Measurements from ENCODE around the gene KIF26B.

Gene KIF26B

DNA sequence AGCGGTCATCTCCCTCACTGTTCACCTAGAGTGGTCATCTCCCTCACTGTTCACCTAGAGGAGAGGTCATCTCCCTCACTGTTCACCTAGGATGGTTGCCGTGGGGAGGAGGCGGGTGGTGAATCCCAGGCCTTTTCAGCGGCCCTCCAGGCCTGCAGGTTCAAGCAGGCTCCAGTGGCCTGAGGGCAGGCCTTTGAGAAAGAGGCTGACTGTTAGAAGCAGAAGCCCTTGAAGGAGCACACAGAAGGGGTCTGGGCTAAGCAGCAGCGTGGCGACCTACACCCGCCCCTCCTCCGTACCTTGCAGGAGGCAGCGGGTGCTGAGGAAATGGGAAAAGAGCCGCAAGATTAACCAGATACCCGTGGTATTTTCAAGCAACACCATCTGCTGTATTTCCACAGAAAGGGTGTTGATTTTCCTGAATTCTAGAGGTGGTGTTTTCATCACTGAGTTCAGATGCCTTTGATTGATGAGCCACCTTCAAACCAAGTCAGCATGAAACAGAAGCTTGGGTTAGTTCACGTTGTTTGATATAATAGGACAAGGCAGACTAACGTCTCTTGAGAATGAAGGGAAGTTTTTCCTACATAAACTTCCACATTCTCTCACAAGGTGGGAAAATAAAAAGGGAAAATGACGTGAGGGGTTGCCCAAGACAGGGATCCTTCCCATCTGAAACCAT, 289.5 kb downstream of the KIF26B start:
- in situ Hi-C loops (cut with MboI; ENCODE audit: low sequenced_read_pairs) = no loop called here

DNA sequence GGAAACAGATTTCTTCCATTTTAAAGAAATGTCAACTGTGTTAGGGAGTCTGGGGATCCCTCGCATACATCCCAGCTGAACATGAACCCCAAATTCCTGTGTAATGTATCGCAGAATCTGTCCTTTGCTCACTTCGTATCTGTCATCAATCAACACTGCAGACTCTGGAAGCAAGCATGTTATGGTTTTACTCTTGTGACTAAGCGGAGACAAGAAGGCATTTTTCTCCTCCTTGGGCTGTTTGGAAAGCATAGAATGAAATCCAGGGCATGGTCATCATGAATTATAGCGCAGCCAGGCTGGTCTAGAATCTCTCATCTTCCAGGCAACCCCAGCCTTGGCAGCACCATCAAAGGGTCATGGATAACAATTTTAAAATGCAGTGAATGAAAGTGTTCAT, 290.2 kb downstream of the KIF26B start:
- in situ Hi-C loops (cut with MboI; ENCODE audit: low sequenced_read_pairs) = no loop called here

DNA sequence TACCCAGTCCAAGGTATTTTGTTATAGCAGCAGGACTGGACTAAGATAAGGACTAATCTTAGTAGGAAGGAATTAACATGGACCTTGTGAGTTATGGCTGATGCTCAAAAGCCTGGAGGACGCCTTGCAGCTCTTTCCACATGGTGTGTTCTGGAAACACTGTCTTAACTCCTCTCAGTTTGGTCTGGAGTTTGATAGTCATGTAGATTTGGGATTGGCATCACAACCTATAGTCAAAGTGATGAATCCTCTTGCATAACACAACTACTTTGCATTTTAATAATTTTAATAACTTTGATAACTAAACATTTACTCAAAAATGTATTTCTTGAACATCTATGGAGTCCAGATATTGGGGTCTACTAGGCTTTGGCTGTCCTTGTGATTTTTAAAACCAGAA, 293.7 kb downstream of the KIF26B start:
- in situ Hi-C loops (cut with MboI; ENCODE audit: low sequenced_read_pairs) = no loop called here

DNA sequence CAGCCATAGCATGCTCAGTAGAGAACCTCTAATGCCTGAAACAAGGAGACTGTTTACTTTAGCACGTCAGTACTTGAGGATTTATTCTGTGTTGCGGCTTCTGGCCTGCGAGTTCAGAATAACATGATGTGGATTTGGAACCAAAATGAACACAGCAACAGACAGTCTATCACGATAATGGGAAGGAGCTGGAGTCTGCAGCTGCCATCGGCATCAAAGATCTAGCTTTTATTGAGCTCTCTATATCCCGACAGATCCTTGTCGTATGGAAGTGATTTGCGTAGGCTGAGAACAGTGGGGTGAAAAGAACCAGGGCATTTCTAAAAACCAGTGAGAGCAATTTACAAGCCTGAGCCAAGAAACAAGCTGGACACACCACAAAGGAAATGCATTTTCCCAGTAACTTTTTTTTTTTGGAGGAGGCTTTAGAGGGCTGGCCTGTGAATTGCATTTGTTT, 294.2 kb downstream of the KIF26B start:
- in situ Hi-C loops (cut with MboI; ENCODE audit: low sequenced_read_pairs) = no loop called here

DNA sequence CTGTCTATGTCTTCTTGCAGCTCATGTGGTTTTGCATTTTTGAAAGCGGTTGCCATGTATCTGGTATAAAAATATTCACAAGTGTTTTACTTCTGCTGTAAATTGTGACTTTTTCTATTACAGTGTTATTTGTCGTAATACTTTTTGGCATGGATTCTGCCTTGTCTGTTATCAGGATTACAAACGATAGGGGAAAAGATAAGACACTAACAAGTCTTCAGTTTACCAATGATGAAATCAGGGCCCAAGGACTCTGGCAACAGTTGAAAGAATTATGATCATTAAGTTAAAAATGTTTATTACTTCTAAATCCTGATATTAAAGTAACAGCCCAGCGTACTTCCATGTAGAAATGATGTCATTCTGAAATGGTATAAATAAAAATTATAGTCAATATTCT, 298.8 kb downstream of the KIF26B start:
- in situ Hi-C loops (cut with MboI; ENCODE audit: low sequenced_read_pairs) = no loop called here

DNA sequence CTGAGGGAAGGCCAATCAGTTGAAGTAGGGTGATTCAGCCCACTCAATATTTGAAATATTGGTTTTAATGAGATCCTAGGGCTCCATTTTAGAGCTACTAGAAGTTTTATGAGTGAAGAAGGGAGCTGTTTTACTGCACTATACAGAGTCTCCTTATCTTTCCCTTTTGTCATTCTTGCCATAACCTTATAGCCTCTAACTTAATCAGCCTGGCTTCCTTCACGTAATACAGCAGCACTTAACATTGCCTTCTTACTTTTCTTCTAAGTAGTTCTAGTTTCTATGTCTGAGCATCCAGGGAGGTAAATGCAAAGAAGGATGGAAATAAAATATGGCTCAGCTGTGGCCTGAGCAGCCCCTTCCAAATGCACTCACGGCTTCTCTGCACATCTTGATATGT, 299.3 kb downstream of the KIF26B start:
- in situ Hi-C loops (cut with MboI; ENCODE audit: low sequenced_read_pairs) = no loop called here

DNA sequence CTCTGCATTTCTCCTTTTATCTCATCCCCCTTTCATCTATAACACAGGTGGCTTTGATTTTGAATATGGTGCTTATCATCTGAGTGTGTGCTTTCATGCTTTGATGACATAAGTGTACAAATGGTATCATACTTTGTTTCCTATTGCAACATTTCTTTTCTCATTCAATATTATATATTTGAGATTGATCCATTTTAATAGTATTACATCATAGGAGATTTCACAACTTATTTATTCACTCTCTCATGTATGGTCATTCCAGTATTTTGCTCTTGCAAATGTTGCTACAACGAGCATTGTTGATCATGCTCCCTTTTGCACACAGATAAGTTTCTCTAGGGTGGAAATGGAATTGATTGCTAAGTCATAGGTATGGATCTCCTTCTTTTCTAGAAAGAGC, 302.8 kb downstream of the KIF26B start:
- in situ Hi-C loops (cut with MboI; ENCODE audit: low sequenced_read_pairs) = no loop called here

DNA sequence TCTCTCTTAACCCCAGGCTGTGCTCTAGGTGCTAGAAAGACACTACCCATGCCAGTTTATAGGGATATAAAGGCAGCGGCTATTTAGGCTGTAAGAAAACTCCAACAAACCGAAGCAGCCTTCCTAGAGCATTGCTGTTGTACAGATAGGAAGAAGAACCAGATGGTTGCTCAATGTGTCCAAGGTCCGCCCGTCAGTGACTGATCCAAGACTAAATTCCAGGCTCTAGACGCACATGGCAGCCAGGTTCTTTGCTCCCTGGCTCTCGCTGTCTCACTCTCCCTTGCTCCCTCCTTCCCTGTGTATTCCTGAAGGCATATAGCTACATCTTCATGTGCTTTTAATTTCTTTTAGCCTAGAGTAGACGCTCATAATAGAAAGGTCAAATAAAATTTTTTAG, 303.4 kb downstream of the KIF26B start:
- in situ Hi-C loops (cut with MboI; ENCODE audit: low sequenced_read_pairs) = no loop called here

DNA sequence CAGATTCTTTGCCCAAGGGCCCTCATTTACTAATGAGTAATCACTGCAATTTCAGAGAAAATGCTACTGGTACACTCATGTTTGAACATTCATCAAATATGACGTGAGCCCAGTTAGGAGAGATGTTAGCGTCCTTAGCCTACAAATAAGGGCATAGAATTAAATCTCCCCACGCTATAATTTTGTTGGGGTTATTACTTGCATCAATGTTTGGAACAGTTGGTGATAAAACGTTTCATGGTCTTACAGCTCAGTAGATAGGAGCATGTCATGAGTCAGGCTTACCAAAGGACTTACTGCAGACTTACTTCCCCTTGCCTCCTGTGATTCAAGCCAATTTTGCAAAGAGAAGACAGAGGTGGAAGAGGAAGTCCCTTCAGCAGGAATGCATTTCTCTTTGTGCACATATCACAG, 304.0 kb downstream of the KIF26B start:
- in situ Hi-C loops (cut with MboI; ENCODE audit: low sequenced_read_pairs) = no loop called here

DNA sequence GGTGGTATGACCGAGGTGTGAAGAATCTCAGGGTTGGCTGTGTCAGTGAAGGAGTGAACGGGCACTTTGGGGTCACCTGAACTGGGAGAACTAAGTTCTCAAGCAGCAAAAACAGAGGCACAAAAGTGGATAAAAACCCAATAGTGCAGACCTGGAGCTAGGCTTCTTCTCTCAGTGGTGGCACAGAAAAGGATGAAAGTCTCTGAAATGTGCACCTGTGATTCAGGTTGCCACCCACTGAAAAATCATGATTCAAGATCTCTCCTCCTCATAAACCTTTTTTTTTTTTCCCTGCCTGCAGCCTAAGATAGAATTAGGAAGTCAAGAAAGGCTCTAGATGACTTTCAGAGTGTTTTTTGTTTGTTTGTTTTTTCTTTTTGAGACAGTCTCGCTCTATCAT, 304.8 kb downstream of the KIF26B start:
- in situ Hi-C loops (cut with MboI; ENCODE audit: low sequenced_read_pairs) = no loop called here

DNA sequence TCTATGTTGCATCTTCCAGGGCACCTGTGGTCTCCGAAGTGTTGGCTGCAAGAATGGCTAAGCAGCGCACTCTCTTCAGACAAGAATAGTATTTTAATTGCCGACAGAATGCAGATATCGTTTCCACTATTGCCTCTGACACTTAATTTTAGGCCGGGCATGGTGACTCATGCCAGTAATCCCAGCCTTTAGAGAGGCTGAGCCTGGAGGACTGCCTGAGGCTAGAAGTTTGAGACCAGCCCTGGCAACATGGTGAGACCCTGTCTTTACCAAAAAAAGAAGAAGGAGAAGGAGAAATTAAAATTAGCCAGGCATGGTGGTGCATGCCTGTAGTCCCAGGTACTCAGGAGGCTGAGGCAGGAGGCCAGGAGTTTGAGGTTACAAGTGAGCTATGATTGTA, 306.9 kb downstream of the KIF26B start:
- in situ Hi-C loops (cut with MboI; ENCODE audit: low sequenced_read_pairs) = no loop called here

DNA sequence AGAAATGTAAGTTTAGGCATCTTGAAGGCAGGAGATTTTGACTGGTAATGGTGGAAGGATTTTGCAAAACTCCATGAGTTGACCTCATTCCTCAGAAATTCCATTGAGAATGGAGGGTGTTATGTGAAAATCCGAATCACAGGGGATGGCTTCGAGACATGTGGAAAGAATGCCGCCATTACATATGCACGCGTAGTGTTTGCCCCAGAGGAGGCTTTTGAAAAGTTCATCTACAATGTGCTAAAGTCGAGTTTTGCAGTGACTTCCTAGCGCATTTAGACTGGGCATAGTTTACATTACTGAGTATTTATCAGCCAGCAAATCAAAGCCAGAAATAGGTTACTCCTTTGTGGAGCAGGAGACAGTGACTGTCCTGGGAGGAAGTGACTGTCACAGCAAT, 307.4 kb downstream of the KIF26B start:
- in situ Hi-C loops (cut with MboI; ENCODE audit: low sequenced_read_pairs) = no loop called here

DNA sequence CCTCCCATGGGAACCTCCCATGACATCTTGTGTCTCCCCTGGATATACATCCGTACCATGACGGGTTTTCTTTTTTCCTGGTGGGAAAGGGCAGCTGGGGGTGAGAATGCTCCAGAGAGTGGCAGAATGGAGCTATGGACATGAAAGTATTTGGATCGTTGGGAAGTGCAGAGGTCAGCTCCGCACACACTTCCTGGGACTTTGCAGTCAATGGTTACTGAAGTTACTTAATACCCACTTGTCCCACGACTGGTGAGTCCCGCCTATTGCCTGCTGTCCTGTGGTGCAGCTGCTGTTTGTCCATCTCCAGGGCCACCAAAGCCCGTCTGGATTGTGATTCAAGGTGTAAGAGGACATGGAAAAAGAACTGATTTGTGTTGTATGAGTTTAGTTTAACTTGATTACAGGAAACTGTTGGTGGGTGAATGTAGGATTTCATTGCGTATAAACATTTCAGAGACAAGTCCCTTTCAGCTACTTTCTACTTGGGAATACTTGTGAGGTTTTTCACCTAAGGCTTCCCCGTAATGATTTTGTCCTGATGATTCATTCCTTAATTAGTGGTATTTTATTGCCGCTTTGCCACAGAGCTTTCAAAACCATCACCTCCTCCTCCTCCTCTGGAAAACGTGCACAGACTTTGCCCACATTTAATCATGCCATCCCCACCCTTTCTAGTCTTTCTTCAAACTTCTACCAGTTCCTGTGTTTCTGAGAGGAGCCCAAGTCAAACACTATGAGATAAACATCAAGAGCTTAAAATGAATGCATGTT, 308.8 kb downstream of the KIF26B start:
- in situ Hi-C loops (cut with MboI; ENCODE audit: low sequenced_read_pairs) = no loop called here

DNA sequence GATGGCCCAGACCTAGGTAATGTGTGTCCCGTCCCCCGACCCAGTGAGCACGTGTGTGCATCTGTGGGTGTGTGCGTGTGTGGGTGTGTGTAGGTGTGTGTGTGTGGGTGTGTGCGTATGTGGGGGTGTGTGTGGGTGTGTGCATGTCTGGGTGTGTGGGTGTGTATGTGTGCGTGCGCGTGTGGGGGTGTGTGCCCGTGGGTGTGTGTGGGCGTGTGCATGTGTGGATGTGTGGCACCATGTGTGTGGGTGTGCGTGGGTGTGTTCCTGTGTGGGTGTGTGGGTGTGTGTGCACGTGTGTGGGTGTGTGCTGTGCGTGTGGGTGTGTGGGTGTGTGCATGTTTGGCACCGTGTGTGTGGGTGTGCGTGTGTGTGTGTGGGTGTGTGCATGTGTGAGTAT, 309.5 kb downstream of the KIF26B start:
- in situ Hi-C loops (cut with MboI; ENCODE audit: low sequenced_read_pairs) = no loop called here

DNA sequence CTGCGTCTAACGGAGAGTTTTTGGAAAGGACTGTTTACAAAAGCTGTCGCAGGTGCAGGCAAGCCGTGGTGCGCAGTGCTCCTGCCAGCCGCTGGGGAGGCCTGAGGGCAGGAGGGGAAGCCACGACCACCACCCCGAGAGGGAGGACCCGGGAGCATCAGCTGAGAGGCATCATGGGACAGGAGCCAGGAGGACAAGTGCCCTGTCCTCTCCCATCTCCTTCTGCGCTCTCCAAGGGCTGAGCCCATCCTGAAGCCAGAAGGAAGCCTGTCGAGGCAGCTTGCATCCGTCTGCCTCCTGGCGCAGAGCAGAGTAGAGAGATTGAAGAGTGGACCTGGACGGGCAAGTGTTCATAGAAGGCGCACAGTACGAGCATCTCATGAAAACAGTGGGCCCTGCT, 310.9 kb downstream of the KIF26B start:
- in situ Hi-C loops (cut with MboI; ENCODE audit: low sequenced_read_pairs) = no loop called here

DNA sequence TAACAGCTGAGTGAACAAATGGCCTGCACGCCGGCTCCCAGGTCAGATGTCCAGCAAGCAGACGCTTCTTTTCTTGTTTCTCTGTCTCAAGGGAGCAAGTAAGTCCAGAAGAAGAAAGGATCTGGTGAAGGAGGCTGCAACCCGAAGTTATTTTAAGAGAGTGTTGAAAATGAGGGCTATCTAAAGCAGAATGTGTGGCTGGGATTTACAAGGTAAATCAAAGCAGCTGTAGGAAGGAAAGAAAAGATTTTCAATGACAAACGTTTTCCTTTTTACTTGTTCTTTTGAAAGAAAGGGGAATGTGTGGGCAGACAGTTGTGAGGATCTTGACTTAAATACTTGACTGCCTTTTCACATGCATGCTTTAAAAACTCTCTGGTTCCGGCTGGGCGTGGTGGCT, 311.5 kb downstream of the KIF26B start:
- in situ Hi-C loops (cut with MboI; ENCODE audit: low sequenced_read_pairs) = no loop called here

DNA sequence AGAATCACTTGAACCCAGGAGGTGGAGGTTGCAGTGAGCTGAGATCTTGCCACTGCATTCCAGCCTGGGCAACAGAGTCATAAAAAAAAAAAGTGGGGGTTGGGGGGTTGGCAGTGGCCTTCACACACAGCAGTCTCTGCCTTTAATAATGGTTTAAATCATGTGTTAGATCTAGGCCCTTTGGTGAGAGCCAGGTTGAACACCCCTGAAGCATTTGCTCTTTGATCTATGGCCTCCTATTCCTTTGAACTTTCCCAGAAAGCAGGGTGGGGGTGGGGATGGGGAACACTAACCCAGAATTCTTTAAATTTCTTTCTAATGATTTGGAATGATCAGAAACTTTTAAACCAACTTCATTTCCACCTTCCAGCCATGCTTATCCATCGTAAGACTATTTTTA, 313.0 kb downstream of the KIF26B start:
- in situ Hi-C loops (cut with MboI; ENCODE audit: low sequenced_read_pairs) = no loop called here

DNA sequence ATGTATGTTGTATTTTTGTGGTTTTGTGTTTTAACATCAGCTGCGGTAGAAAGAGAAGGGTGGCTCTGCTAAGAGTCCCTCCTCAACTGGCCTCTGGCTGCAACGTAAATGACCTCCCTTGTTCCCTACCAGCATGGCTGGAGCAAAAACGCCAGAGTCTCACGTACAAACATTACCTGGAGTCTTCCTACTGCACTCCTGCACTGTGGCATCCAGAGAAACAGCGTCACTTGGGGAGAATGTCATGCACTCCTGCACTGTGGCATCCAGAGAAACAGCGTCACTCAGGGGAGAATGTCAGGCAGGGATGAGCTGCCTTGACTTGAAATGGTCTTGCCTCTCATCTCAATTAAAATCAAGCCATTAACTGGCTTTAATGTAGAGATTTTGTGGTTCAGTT, 314.2 kb downstream of the KIF26B start:
- in situ Hi-C loops (cut with MboI; ENCODE audit: low sequenced_read_pairs) = no loop called here

DNA sequence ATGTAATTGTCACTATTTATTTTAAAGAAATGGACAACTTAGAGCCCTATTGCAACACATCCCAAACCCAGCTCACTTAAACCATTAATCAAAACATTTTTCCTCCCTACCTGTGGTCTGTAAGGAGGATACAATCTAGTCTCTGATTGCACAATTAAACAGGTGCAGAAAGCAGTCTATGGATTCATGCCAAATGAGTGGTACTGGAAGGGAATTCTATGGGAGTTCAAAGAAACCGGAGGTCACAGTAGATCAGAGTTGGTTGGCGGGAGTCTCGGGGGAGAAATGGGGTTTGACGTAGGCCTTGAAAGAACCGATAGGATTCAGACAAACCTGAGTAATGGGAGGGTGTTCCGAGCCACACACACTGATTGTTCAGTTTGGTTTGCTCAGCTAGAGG, 314.9 kb downstream of the KIF26B start:
- in situ Hi-C loops (cut with MboI; ENCODE audit: low sequenced_read_pairs) = no loop called here

DNA sequence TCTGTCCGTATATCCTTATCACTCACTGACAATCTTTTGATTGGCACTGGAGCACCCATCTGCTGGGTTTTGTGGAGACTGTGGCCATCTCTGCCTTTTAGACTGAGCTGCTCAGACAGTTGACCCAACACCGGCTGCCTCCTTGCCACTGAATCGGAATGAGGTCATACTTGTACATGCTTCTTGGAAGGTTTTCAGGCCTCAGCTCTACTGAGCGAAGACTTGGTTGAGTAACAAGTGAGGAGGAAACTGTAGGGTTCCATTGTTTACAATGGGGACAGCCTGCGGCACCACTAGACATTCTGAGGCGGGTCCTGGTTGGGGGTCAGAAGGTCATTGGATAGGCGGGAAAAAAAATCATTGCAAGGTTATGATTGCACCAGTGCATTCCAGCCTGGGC, 320.3 kb downstream of the KIF26B start:
- in situ Hi-C loops (cut with MboI; ENCODE audit: low sequenced_read_pairs) = no loop called here

DNA sequence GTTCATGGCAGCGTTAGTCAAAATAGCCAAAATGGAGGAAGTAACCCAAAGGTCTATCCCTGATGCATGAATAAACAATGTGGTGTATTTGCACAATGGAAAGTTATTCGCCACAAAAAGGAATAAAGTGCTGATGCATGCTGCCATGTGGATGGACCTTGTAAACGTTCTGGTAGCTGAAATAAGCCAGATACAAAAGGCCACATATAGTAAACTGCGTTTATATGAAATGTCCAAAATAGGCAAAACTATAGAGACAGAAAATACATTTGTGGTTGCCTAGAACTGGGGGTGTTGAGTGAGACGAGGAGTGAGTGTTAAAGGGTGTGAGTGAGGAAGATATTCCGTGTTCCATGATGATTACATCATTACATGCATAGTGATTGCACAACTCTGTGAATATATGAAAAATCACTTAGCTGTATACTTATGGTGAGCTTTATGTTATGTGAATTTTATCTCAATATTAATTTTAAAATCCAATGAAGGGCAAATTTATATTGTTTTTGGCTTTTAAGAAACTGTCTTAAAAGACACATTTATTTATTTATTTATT, 321.3 kb downstream of the KIF26B start:
- in situ Hi-C loops (cut with MboI; ENCODE audit: low sequenced_read_pairs) = no loop called here

DNA sequence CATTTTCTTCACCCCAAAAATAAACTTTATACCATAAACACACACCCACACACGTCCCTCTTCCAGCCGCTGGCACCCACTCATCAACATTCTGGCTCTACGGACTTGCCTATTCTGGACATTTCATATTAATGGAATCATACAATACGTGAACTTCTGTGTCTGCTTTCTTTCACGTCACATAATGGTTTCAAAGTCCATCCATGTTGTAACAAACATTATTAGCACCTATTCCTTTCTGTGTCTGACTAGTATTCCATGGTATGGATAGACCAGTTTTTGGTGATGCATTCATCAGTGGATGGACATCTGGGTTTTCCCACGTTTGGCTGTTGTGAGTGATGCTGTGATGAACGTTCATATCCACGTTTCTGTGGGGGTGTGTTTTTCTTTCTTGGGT, 323.2 kb downstream of the KIF26B start:
- in situ Hi-C loops (cut with MboI; ENCODE audit: low sequenced_read_pairs) = no loop called here

Data from HL-60/S4 treated with retinoic acid at 250 ng/mL for 4 days and 3 days (cell line).